Fibroblast of skin of left quadriceps (primary cell): ENCODE data around the gene AIDA.
A peak's percentile ranks its signal among the peaks of the same experiment; 100 is the strongest.

Experiments used
- DNase-seq, 2 experiments: peaks; one replicate each; pipeline ENCODE4 v3.0.0-alpha.2; 2013; ENCODE audit warnings: low read depth in 2 of 2

AIDA gene

DNA sequence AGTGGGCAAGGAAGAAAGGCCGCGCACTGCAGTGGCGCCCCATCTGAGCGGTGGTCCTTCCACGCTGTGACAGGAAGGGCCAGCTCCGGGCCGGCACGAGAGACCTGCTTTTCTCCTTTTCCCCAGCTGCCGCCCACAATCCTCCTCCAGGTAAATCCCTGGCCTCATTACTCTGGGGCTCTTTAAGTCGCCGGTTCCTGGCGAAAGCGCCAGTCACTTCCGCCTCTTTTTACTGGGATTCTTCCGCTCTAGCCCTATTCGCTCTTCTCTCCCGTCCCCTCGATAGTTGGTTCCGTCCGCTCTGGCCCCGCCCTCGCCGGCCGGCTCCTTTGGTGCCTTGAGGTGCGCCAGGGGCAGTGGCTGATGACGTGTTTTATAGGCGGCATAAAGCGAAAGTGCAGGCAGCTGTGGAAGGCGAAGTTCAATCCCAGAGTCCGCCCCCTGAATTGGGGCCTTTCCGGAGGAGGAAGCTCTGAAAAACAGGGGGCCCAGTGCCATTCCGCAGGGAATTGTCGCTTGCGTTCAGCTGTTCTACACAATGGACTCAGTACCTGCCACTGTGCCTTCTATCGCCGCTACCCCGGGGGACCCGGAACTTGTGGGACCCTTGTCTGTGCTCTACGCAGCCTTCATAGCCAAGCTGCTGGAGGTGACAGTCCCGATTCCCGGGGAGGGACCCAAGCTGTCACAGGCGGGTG lies 68.2 kb downstream of the AIDA start:
- peak; percentile 97 to 98 for DNase-seq

DNA sequence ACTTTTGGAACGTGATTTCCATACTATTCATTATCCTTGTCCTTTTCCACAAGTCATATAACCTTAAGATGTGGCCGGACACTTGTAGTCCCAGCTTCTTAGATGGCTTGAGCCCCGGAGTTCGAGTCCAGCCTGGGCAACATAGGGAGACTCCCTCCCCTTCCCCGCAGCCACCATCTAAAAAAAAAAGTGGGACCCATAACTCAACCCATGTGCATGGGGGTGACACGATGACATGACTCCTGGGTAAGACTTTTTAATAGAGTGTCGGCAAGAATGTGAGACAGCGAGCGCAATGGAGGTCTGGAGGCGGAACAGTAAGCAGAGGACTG lies 68.7 kb downstream of the AIDA start:
- no peak for DNase-seq

DNA sequence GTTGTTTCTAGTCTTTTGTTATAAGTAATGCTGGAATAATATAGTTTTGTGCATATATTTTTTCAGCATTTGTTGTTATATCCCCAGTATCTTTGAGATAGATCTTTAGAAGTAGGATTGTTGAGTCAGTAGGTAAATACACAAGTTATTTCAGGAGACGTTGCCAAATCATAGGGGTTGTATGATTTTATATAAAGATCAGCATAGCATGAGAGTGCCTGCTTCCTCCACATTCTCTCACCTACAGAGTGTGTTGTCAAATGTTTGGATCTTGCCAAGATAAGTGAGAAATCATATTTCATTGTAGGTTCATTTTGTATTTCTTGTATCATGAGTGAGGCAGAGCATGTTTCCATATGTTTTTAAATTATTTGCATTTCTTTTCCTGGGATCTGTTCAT lies 69.8 kb downstream of the AIDA start:
- no peak for DNase-seq

DNA sequence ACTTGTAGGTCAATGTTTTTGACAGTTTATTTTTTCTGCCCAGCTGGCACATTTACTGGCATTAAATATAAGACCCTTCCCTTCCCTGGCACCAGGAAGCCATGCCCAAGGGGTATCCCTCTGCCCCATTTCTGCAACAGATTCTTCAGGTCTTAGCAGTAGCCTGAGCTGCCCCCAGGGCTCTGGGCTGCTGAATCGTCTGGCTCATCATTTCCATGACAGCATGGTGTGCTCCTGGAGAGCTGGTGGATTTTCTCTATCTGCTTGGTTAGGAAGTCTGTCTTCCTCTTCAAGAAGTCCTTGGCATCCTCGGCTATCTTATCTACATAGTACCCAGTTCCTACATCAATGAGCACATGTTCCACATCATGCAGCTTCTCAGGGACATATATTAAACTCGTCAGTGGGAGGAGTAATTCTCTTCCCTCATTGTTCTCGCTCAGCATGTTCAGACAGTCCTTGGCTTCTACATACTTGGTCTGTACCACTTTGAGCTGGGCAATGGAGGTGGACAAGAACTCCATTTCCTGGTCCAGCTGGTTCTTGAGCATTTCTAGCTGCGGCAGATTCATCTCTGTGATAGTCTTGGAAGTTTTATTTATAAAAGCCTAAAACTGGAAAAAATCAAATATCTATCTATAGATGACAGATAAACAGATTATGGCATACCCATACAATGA lies 70.9 kb downstream of the AIDA start:
- DNase-seq: no peak

DNA sequence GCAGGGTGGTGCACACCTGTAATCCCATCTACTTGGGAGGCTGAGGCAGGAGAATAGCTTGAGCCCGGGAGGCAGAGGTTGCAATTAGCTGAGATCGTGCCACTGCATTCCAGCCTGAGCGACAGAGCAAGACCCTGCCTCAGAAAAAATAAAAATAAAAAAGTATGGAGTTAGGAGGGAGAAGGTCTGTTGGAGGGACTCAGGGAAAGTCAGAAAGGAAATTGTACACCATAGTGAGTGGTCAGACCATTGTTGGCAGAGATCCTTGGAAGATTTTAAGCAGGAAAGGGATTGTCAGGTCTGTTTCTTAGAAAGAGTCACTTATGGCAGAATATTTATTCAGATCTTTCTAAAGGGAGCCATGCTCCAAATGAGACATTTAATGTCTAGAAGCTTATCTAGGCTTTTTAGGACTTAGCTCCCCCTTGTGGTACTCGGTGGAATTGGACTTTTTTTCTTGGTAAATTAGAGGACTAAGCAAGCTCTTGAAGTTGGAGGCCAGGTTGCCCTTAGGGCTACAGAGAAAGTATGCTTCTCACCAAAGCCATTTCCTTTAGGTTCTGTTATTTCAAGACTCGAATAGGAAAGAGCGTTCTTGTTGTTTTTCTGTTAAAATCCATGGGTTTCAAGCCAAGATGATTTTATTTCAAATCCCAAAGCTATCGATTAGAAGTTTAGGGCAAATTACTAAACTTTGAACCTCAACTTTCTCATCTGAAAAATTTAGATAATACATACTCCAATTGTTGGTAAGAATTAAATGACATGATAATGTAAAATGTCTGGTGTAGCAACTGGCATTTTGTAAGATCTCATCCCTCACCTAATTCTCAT lies 77.9 kb downstream of the AIDA start:
- peak; percentile 80 to 83 for DNase-seq

DNA sequence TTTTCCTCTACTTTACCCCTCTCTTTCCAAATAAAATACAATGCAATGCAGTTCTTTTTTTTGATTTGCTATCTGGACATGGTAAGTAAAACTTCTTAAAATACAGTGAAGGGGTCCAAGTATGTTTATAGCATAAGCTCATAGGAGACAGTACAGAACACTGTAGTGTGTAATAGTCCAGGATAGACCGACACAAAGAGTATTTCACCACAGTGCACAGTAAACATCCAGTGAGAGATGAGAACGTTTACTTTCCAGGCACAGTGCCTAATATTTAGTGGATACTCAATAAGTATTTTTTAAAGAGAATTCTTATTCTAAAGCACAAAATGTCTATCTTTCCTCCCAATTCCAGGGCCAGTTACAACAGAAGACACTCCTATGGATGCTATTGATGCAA lies 79.5 kb downstream of the AIDA start:
- no peak for DNase-seq

DNA sequence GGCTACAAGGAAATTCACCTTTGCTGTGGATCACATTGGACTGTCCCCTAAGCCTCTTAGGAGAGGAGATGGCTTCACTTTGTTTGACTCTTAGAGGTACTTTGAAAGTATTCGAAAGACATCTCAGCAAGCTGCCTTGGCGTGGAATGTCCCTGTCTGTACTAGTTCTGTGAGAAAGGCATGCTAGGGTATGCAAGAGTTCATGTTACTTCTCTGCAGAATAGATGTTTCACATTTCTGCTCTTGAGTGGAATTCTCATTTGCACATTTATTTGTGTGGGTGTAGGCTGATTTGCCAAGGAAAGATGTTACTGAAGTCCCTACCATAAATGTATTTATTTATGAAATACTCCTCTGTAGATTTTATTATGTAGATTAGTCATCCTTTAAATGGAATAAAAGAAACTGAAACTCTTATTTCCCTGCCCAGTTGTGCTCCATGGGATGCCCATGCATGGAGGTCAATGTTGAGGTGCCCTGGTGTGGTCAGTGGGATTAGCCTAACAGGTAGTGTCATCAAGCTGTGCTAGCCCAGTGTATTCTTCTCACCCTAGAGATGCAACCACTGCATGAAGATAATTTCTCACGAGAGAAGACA lies 80.6 kb downstream of the AIDA start:
- DNase-seq: no peak

DNA sequence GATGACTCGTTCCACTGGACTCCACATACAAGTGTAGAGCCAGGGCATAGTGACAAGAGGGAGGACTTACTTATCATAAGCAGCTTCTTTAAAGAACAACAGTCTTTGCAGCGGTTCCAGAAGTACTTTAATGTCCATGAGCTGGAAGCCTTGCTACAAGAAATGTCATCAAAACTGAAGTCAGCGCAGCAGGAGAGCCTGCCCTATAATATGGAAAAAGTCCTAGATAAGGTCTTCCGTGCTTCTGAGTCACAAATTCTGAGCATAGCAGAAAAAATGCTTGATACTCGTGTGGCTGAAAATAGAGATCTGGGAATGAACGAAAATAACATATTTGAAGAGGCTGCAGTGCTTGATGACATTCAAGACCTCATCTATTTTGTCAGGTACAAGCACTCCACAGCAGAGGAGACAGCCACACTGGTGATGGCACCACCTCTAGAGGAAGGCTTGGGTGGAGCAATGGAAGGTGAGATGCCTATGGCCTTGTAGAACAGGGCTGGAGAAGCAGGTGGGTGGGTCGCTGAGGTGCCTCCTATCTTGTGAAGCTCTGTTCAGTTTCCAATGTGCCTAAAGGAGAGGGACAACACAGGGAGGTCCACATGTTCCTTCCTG lies 82.3 kb downstream of the AIDA start:
- DNase-seq: no peak

DNA sequence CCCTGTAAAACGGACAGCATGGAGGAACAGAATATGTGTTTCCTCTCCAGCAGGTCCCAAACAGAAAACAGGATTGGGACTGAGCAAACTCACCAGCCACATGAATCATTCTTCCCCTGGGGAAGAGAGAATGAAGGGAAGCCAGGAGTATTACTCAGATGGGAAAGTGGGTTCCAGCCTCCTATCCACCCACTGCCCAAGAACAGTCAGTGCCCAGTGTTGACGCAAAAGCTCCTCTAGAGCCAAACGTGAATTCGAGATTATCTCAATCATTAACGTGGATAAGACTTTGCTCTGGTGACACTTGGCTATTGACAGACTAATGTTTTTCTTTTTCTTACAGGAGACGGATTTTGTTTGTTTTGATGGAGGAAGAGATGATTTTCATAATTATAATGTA lies 85.1 kb downstream of the AIDA start:
- no peak for DNase-seq

DNA sequence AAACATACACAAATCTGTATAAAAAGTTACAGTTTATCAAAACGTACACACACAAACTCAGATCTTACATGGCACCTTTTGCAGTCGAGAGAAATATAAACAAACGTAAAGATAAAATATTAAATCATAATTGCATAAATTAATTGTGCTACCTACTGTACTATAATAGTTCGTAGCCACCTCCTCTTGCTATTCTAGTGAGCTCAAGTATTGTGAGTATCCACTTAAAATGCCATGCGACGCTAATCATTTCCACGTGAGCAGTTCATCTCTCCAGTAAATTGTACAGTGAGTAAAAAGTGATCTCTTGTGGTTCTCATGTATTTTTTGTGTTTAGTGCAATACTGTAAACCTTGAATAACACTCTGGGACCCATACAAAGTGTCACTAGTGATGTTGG lies 88.1 kb downstream of the AIDA start:
- DNase-seq: no peak

DNA sequence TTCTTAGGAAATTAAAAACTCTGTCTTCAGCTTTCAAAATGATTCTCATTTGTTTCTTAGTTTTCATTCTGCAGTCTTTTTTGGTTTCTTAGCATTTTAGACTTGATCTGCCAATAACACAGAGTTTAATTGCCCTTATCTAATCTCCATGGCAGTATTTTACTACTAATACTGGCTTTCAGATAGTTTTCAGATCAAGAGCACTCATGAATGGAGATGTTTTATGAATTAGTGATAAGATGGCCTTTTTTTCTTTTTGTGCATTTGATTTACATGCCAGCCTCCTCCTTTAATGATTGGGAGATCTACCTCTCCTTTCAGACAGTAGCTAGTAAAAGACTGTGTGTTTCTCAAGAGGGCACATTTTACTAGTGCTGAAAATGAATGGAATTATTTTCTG lies 88.8 kb downstream of the AIDA start:
- DNase-seq: no peak

DNA sequence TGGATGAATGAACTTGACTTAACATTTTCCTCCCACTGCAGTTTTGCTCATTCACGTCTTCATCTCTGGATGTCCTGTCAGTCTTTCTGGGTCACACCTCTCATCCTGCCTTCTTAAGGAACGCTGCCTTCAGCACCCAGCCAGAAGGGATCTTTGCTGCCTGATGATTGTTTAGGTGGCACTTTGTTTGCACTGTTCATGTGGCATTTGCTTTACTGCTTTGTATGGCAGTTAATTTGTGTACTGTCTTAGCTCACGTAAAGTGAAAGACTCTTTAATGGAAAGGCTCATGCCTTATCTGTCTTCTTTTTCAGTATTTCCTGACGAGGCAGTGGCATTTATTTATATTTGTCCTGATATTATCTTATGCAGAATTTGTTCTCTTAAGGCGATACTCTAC lies 89.5 kb downstream of the AIDA start:
- DNase-seq: no peak

DNA sequence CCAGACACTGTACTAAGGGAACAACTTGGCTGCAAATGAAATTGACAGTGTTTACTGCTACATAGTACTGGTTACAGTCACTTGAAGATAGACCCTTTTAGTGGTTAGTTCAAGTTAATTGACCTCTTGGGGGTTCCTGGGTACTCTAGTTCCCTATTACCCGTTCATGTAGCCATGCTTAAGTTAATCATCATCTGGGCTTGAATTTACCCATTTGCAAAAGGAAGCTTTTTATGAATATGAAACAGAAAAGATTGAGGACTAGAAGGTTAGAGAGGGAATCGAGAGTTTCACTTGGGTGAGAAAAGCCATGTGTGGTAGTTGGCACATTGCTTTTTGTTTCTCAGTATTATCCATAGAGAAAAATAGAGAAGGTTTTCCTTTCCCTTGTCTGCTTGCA lies 91.7 kb downstream of the AIDA start:
- no peak for DNase-seq

DNA sequence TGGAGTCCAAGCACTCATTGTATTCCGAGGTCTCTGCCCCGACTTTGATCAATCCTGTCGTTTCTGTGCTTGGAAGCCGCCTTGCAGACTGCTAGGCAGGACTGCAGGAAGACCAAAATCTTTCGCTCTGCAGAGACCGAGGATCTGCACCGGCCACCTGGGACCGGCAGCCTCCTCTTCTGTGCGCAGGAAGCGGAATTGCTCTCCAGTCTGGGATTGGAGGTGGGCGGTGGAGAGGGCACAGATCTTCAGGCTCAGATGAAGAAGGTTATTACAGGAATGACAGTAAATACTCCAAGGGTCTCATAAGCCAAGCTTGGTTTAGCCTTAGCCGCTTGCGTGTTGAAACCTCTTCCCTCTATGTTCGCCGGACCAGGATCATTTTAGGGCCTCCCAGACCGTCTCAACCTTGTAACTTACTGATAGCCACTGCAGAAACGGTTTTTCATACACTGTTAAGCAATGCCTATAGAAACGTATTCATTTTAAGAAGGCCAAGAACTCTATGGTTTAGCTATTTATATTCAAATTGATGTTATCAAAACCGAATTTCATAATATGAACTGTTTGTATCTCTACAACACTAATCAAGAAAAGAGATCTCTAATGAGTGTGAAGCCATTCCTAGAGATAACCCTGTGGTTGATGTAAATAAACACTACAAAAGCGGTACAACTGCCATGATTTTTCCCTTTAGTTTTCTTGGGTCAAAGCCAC lies 93.3 kb downstream of the AIDA start:
- no peak for DNase-seq
